Measurements from ENCODE around the gene CLTB.

CLTB gene

GRCh38 chr5:176401281-176402205 lies 14.8 kb downstream of the CLTB start:
- no peaks in the 10 kb centered on the region for H3K4me1 ChIP-seq (ENCODE audit: insufficient read depth, low read length)
- no peak overlapping the region for H3K9ac ChIP-seq (ENCODE audit: low read depth, low read length)
- H3K36me3 ChIP-seq (ENCODE audit: insufficient read depth, low read length), result no peaks in the 10 kb centered on the region
- no peaks in the 10 kb centered on the region for H3K9me3 ChIP-seq (ENCODE audit: control insufficient read depth, insufficient read depth, low read length)

GRCh38 chr5:176400382-176401156 lies 15.8 kb downstream of the CLTB start:
- H3K9ac ChIP-seq (ENCODE audit: low read depth, low read length), result no peak overlapping the region
- H3K9me3 ChIP-seq (ENCODE audit: control insufficient read depth, insufficient read depth, low read length), result no peaks in the 10 kb centered on the region
- no peaks in the 10 kb centered on the region for H3K4me1 ChIP-seq (ENCODE audit: insufficient read depth, low read length)
- H3K36me3 ChIP-seq (ENCODE audit: insufficient read depth, low read length), result no peaks in the 10 kb centered on the region

GRCh38 chr5:176397736-176398420 lies 18.5 kb downstream of the CLTB start:
- H3K9me3 ChIP-seq (ENCODE audit: control insufficient read depth, insufficient read depth, low read length), result no peaks in the 10 kb centered on the region
- no peak overlapping the region for H3K9ac ChIP-seq (ENCODE audit: low read depth, low read length)
- no peaks in the 10 kb centered on the region for H3K4me1 ChIP-seq (ENCODE audit: insufficient read depth, low read length)
- no peaks in the 10 kb centered on the region for H3K36me3 ChIP-seq (ENCODE audit: insufficient read depth, low read length)

GRCh38 chr5:176396330-176396729 lies 20.0 kb downstream of the CLTB start:
- H3K36me3 ChIP-seq (ENCODE audit: insufficient read depth, low read length), result no peaks in the 10 kb centered on the region; the same call in 1 of the 2 replicates
- no peaks in the 10 kb centered on the region for H3K4me1 ChIP-seq (ENCODE audit: insufficient read depth, low read length)
- no peaks in the 10 kb centered on the region for H3K9me3 ChIP-seq (ENCODE audit: control insufficient read depth, insufficient read depth, low read length)
- H3K9ac ChIP-seq (ENCODE audit: low read depth, low read length), result no peak overlapping the region

GRCh38 chr5:176394881-176395675 lies 21.3 kb downstream of the CLTB start:
- H3K4me1 ChIP-seq (ENCODE audit: insufficient read depth, low read length), result no peaks in the 10 kb centered on the region
- no peak overlapping the region for H3K9ac ChIP-seq (ENCODE audit: low read depth, low read length)
- no peaks in the 10 kb centered on the region for H3K9me3 ChIP-seq (ENCODE audit: control insufficient read depth, insufficient read depth, low read length)
- no peaks in the 10 kb centered on the region; the same call in 1 of the 2 replicates for H3K36me3 ChIP-seq (ENCODE audit: insufficient read depth, low read length)

GRCh38 chr5:176394096-176394495 lies 22.2 kb downstream of the CLTB start:
- no peaks in the 10 kb centered on the region; the same call in 1 of the 2 replicates for H3K36me3 ChIP-seq (ENCODE audit: insufficient read depth, low read length)

GRCh38 chr5:176392526-176392925 lies 23.8 kb downstream of the CLTB start:
- Histone ChIP-seq H3K4me1 (ENCODE audit: insufficient read depth, low read length) (no peaks in the 10 kb centered on the region), H3K9me3 (ENCODE audit: control insufficient read depth, insufficient read depth, low read length) (no peaks in the 10 kb centered on the region), H3K9ac (ENCODE audit: low read depth, low read length) (no peak overlapping the region), H3K36me3 (ENCODE audit: insufficient read depth, low read length) (no peaks in the 10 kb centered on the region; the same call in 1 of the 2 replicates)

More at GRCh38 chr5:176394096-176394495, 22.2 kb downstream of the CLTB start:
- no peak overlapping the region for H3K9ac ChIP-seq (ENCODE audit: low read depth, low read length)
- H3K4me1 ChIP-seq (ENCODE audit: insufficient read depth, low read length), result no peaks in the 10 kb centered on the region
- H3K9me3 ChIP-seq (ENCODE audit: control insufficient read depth, insufficient read depth, low read length), result no peaks in the 10 kb centered on the region

- Histone ChIP-seq H3K4me1 (ENCODE audit: insufficient read depth, low read length) (no peaks in the 10 kb centered on the region), H3K9me3 (ENCODE audit: control insufficient read depth, insufficient read depth, low read length) (no peaks in the 10 kb centered on the region), H3K9ac (ENCODE audit: low read depth, low read length) (no peak overlapping the region), H3K36me3 (ENCODE audit: insufficient read depth, low read length) (no peaks in the 10 kb centered on the region; the same call in 1 of the 2 replicates)
Measured at GRCh38 chr5:176391999-176392398, 24.3 kb downstream of the CLTB start.

- Histone ChIP-seq H3K36me3 (ENCODE audit: insufficient read depth, low read length) (no peaks in the 10 kb centered on the region; the same call in 1 of the 2 replicates), H3K9ac (ENCODE audit: low read depth, low read length) (no peak overlapping the region), H3K9me3 (ENCODE audit: control insufficient read depth, insufficient read depth, low read length) (no peaks in the 10 kb centered on the region), H3K4me1 (ENCODE audit: insufficient read depth, low read length) (no peaks in the 10 kb centered on the region)
Measured at GRCh38 chr5:176391479-176391878, 24.9 kb downstream of the CLTB start.

GRCh38 chr5:176389135-176390123 lies 26.9 kb downstream of the CLTB start:
- H3K9ac ChIP-seq (ENCODE audit: low read depth, low read length), result peak overlapping the region; percentile 89
- no peaks in the 10 kb centered on the region for H3K4me1 ChIP-seq (ENCODE audit: insufficient read depth, low read length)
- no peaks in the 10 kb centered on the region for H3K9me3 ChIP-seq (ENCODE audit: control insufficient read depth, insufficient read depth, low read length)
- H3K36me3 ChIP-seq (ENCODE audit: insufficient read depth, low read length), result peaks cover 7% of the 10 kb centered on the region

GRCh38 chr5:176388444-176389134 lies 27.8 kb downstream of the CLTB start, which contains the start of the genes HIGD2A and NOP16:
TSS of gene HIGD2A (plus strand) at chr5:176388751. CDS start at chr5:176388820, 69 bp downstream.
TSS of gene NOP16 (minus strand) at chr5:176388598. CDS start at chr5:176388539, 59 bp downstream.
- Histone ChIP-seq H3K4me1 (ENCODE audit: insufficient read depth, low read length) (no peaks in the 10 kb centered on the region), H3K9ac (ENCODE audit: low read depth, low read length) (peak within 1 kb of the TSS; percentile 89), H3K36me3 (ENCODE audit: insufficient read depth, low read length) (peaks cover 11% of the 10 kb centered on the region), H3K9me3 (ENCODE audit: control insufficient read depth, insufficient read depth, low read length) (no peaks in the 10 kb centered on the region)

- peak overlapping the region; percentile 89 for H3K9ac ChIP-seq (ENCODE audit: low read depth, low read length)
- no peaks in the 10 kb centered on the region for H3K9me3 ChIP-seq (ENCODE audit: control insufficient read depth, insufficient read depth, low read length)
- no peaks in the 10 kb centered on the region for H3K4me1 ChIP-seq (ENCODE audit: insufficient read depth, low read length)
- peaks cover 11% of the 10 kb centered on the region for H3K36me3 ChIP-seq (ENCODE audit: insufficient read depth, low read length)
Measured at GRCh38 chr5:176388003-176388443, 28.3 kb downstream of the CLTB start.

Data from ES-I3 (cell line).